Activated CD4-positive, alpha-beta T cell treated with anti-CD3 and anti-CD28 coated beads, Interleukin-2, amount 50 U/mL, for 24 hours (primary cell): Measurements from ENCODE around the gene RAPGEFL1.
"Not testable (repeated sequence)": the region's sequence is repeated elsewhere in the genome, so short reads cannot be mapped to it uniquely, and the experiment has no call there.

ENCODE experiments used
- DNase-seq, 2 donors: peaks; one replicate each; pipeline ENCODE4 v3.0.0-alpha.2; 2020; ENCODE audit warnings: low read depth in 1 of 2, low spot score in 1 of 2

The RAPGEFL1 gene

GRCh38 chr17:40173778-40174135 is 3.5 kb upstream of the RAPGEFL1 start:
- no peak for DNase-seq

GRCh38 chr17:40174514-40174913 is 2.8 kb upstream of the RAPGEFL1 start:
- no peak for DNase-seq

- no peak for DNase-seq
These were observed 1.1 kb upstream of the RAPGEFL1 start for GRCh38 chr17:40175928-40176753.

GRCh38 chr17:40176754-40177110 is 538 bp upstream of the RAPGEFL1 start:
- no peak for DNase-seq

- no peak for DNase-seq
These were observed 841 bp downstream of the RAPGEFL1 start for GRCh38 chr17:40178021-40178601.

GRCh38 chr17:40178660-40179059 is 1.4 kb downstream of the RAPGEFL1 start:
- no peak for DNase-seq

- DNase-seq: no peak
These were observed 2.8 kb downstream of the RAPGEFL1 start for GRCh38 chr17:40179923-40180659.

- no peak for DNase-seq
These were observed 3.4 kb downstream of the RAPGEFL1 start for GRCh38 chr17:40180694-40181093.

- no peak for DNase-seq
These were observed 3.9 kb downstream of the RAPGEFL1 start for GRCh38 chr17:40181205-40181604.

- no peak for DNase-seq
These were observed 5.3 kb downstream of the RAPGEFL1 start for GRCh38 chr17:40182606-40183005.

- DNase-seq: no peak
These were observed 10.0 kb downstream of the RAPGEFL1 start for GRCh38 chr17:40187238-40187637.

- no peak for DNase-seq
These were observed 11.4 kb downstream of the RAPGEFL1 start for GRCh38 chr17:40188694-40189093.

GRCh38 chr17:40190197-40191021 is 13.1 kb downstream of the RAPGEFL1 start:
- DNase-seq: no peak

GRCh38 chr17:40191237-40192208 is 14.3 kb downstream of the RAPGEFL1 start:
- DNase-seq: peak; percentile 36 to 44

- DNase-seq: no peak
These were observed 15.7 kb downstream of the RAPGEFL1 start for GRCh38 chr17:40192961-40193360.

- no peak for DNase-seq
These were observed 17.6 kb downstream of the RAPGEFL1 start for GRCh38 chr17:40194821-40195220.

GRCh38 chr17:40197550-40197949 is 20.3 kb downstream of the RAPGEFL1 start:
- DNase-seq: no peak

- not testable (repeated sequence) for DNase-seq
These were observed 20.7 kb downstream of the RAPGEFL1 start for GRCh38 chr17:40197965-40198456.

- no peak for DNase-seq
These were observed 21.3 kb downstream of the RAPGEFL1 start for GRCh38 chr17:40198576-40198975.

- DNase-seq: no peak
These were observed 25.9 kb downstream of the RAPGEFL1 start for GRCh38 chr17:40203131-40203530.
